ENCODE data around the gene DONSON. TPM values are rescaled to one million over a fixed set of nuclear protein-coding genes. Genes with fewer than 3 reads are reported as not detected.

The DONSON gene, protein sequence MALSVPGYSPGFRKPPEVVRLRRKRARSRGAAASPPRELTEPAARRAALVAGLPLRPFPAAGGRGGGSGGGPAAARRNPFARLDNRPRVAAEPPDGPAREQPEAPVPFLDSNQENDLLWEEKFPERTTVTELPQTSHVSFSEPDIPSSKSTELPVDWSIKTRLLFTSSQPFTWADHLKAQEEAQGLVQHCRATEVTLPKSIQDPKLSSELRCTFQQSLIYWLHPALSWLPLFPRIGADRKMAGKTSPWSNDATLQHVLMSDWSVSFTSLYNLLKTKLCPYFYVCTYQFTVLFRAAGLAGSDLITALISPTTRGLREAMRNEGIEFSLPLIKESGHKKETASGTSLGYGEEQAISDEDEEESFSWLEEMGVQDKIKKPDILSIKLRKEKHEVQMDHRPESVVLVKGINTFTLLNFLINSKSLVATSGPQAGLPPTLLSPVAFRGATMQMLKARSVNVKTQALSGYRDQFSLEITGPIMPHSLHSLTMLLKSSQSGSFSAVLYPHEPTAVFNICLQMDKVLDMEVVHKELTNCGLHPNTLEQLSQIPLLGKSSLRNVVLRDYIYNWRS
- 35.3 and 37.9 TPM in 2 replicates for total RNA-seq (2021)
- long read RNA-seq, partial matches to known transcripts, result 3 of 3 reads
- long read RNA-seq, other reads (novel, unspliced or antisense), result 0 of 3 reads

DNA sequence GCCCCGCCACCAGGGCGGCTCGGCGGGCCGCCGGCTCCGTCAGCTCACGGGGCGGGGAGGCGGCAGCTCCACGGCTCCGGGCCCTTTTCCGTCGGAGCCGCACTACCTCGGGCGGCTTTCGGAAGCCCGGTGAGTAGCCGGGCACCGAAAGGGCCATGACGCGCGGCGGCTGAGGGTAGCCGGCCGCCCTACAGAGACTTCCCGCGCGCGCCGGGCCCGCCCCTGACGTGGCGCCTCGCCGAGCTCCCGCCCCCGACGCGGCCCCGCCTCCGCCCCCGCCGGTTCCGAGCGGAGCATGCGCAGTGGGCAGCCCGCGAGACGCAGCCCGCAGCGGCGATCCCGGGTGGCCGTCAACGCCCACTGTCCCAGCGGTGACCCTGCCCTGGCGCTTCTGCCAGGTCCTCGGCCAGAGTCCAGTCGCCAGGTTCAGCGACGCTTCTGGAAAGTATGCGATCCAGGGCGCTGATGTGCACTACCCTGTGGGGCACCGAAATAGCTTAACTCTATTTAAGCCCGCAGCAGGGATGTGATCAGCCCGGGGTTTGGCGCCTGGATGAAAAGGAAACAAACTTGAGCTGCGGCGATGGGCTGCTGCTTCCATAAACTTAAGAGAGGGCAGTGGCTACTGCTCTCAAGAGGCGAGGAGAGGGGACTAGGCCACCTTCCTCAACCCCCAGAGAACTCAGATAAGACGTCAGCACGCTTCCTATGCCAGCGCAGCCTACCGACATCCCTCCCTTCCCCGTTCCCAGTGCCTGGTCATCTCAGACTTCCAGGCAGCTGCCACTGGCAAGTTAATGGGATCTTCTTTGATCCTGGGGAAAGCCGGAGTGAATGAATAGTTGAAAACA, at the start of gene DONSON:
Gene DONSON (minus strand): TSS at position 200 of the 851 bp plus-strand sequence. CDS start 43 bp downstream, at position 157.
- Histone ChIP-seq H3K79me2 (ENCODE audit: insufficient read depth, low read length) (0 out of 2 replicates have a peak, but pooled peaks cover 4% of the 10 kb centered on the region), H3K79me1 (ENCODE audit: insufficient read depth, low read depth, low read length, poor library complexity, severe bottlenecking) (no peaks in the 10 kb centered on the region), H3K9me3 (ENCODE audit: control insufficient read depth, low read depth, low read length) (no peaks in the 10 kb centered on the region), H3K4me1 (ENCODE audit: insufficient read depth, low read length) (no peaks in the 10 kb centered on the region), H3K27ac (ENCODE audit: insufficient read length, low read depth, low read length) (no peak within 1 kb of the TSS), H3K27me3 (ENCODE audit: insufficient read depth, low read length) (no peaks in the 10 kb centered on the region), H2BK12ac (ENCODE audit: insufficient read length, low read depth, low read length) (no peak within 1 kb of the TSS), H3K56ac (ENCODE audit: insufficient read length, low read depth, low read length) (no peak within 1 kb of the TSS), H3K14ac (ENCODE audit: insufficient read depth, low read length) (peak within 1 kb of the TSS; percentile 14; the same call in 1 of the 2 replicates), H3K18ac (ENCODE audit: insufficient read length, low read depth, low read length) (no peak within 1 kb of the TSS), H3T11ph (ENCODE audit: low read length) (no peak within 1 kb of the TSS), H2BK20ac (ENCODE audit: low read depth, low read length, poor library complexity, severe bottlenecking) (no peak within 1 kb of the TSS), H2AFZ (ENCODE audit: low read length) (peak within 1 kb of the TSS; percentile 32), H3K4ac (ENCODE audit: low read depth, low read length) (no peak within 1 kb of the TSS), H2BK120ac (ENCODE audit: low read depth, low read length, poor library complexity, severe bottlenecking) (no peak within 1 kb of the TSS), H3K9ac (ENCODE audit: extremely low read depth, insufficient read length, low read length) (peak within 1 kb of the TSS; percentile 49), H2AK5ac (ENCODE audit: insufficient read length, low read length) (no peak within 1 kb of the TSS), H3K23me2 (ENCODE audit: insufficient read length, low read depth, low read length, poor library complexity, severe bottlenecking) (peaks cover 10% of the 10 kb centered on the region), H4K5ac (ENCODE audit: insufficient read length, low read depth, low read length) (no peak within 1 kb of the TSS), H2BK5ac (ENCODE audit: insufficient read length, low read length) (no peak within 1 kb of the TSS), H4K8ac (replicated peaks; ENCODE audit: insufficient read length, low read depth, low read length) (no peak within 1 kb of the TSS), H3K4me2 (ENCODE audit: insufficient read depth, insufficient read length, low read length) (peak within 1 kb of the TSS; percentile 77), H4K91ac (ENCODE audit: insufficient read length, low read depth, low read length) (no peak within 1 kb of the TSS), H4K20me1 (ENCODE audit: control insufficient read depth, insufficient read depth, insufficient read length) (no peaks in the 10 kb centered on the region), H2BK15ac (ENCODE audit: low read depth, low read length) (no peak within 1 kb of the TSS), H3K23ac (ENCODE audit: insufficient read length, low read depth, low read length) (no peak within 1 kb of the TSS)
- Mint-ChIP-seq H3K27me3 (ENCODE audit: low read depth) (no peaks in the 10 kb centered on the region), H3K27ac (peak within 1 kb of the TSS; percentile 89 to 97 (median 92)), H3K4me3 (peak within 1 kb of the TSS; percentile 84 to 90), H3K36me3 (ENCODE audit: insufficient read depth in 1 of 3, low read depth in 3 of 3) (peaks cover 9 to 29% (median 28%) of the 10 kb centered on the region in 3 experiments; a peak in 6 of 7 replicates), H3K4me1 (peaks cover 14 to 15% of the 10 kb centered on the region in 2 experiments), H3K9me3 (no peaks in the 10 kb centered on the region)
- TF ChIP-seq, protein P1, sequence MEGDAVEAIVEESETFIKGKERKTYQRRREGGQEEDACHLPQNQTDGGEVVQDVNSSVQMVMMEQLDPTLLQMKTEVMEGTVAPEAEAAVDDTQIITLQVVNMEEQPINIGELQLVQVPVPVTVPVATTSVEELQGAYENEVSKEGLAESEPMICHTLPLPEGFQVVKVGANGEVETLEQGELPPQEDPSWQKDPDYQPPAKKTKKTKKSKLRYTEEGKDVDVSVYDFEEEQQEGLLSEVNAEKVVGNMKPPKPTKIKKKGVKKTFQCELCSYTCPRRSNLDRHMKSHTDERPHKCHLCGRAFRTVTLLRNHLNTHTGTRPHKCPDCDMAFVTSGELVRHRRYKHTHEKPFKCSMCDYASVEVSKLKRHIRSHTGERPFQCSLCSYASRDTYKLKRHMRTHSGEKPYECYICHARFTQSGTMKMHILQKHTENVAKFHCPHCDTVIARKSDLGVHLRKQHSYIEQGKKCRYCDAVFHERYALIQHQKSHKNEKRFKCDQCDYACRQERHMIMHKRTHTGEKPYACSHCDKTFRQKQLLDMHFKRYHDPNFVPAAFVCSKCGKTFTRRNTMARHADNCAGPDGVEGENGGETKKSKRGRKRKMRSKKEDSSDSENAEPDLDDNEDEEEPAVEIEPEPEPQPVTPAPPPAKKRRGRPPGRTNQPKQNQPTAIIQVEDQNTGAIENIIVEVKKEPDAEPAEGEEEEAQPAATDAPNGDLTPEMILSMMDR (conservative IDR thresholded peaks at IDR 0.05), result 0 out of 3 replicates have a peak, but pooled peaks have one; percentile 8
- no CpG with 5 or more reads among the region's 78 CpGs for WGBS (ENCODE audit: extremely low coverage, insufficient read length, low lambda C conversion rate)
- DNase-seq, result peak; percentile 92

Measured in H9 (cell line).